H1 (cell line): ENCODE data around the gene CPXM2. TPM values are rescaled to one million over a fixed set of nuclear protein-coding genes. Genes with fewer than 3 reads are reported as not detected.

Experiments
- CTCF ChIA-PET: fragments of 300-600 bp; sonication (Branson Sonifier 250); formaldehyde crosslinking; loops from one replicate; lab custom pipeline; 2021; ENCODE audit not compliant: partially characterized antibody; lab: Charles Lee
- POLR2A ChIA-PET: fragments of 300-600 bp; sonication (Branson Sonifier 250); formaldehyde crosslinking; loops from one replicate; lab custom pipeline; 2021; ENCODE audit warnings: inconsistent platforms; ENCODE audit not compliant: partially characterized antibody; lab: Charles Lee
- DNase-seq, 2 experiments: peaks; one replicate each; pipeline versions ENCODE4 v3.0.0 to v3.0.0-alpha.2; 2010 to 2022; ENCODE audit warnings: low spot score in 2 of 2, low read depth in 1 of 2, mixed read lengths in 1 of 2
- FAIRE-seq: peaks from 2 replicates; lab custom pipeline; 2011; peaks lifted over from hg19 to GRCh38; lab: Jason Lieb, UNC
- H2AFZ ChIP-seq: 2 replicates; pipeline ENCODE4 v1.8.1; 2012; ENCODE audit warnings: low read length, inconsistent platforms
- H2AK5ac ChIP-seq: 2 replicates; pipeline ENCODE4 v1.6.1; 2013; ENCODE audit warnings: low read depth, low read length
- H2BK120ac ChIP-seq: replicated peaks from 2 replicates; pipeline ENCODE3; 2013; ENCODE audit warnings: low read depth, low read length, inconsistent platforms
- H2BK12ac ChIP-seq: 2 replicates; pipeline ENCODE4 v1.6.1; 2013; ENCODE audit warnings: low read depth, low read length
- H2BK15ac ChIP-seq: 2 replicates; pipeline ENCODE4 v1.6.1; 2013; ENCODE audit warnings: low read length
- H2BK20ac ChIP-seq: 2 replicates; pipeline ENCODE4 v1.6.1; 2013; ENCODE audit warnings: low read length
- H2BK5ac ChIP-seq: 2 replicates; pipeline ENCODE4 v1.6.1; 2013; ENCODE audit warnings: low read depth, low read length
- H3K14ac ChIP-seq: 2 replicates; pipeline ENCODE4 v1.6.1; 2013; ENCODE audit warnings: inconsistent platforms; ENCODE audit not compliant: insufficient read length
- H3K18ac ChIP-seq: 2 replicates; pipeline ENCODE4 v1.6.1; 2013; ENCODE audit warnings: low read length; ENCODE audit errors: extremely low read depth
- H3K23ac ChIP-seq: 2 replicates; pipeline ENCODE4 v1.6.1; 2013; ENCODE audit warnings: inconsistent platforms; ENCODE audit not compliant: insufficient read length
- H3K23me2 ChIP-seq: 2 replicates; pipeline ENCODE4 v1.6.1; 2013; ENCODE audit warnings: low read depth, low read length
- H3K27ac ChIP-seq: 2 replicates; pipeline ENCODE4 v1.6.1; 2011; ENCODE audit warnings: low read depth, low read length, inconsistent platforms
- H3K27me3 ChIP-seq, 4 experiments: replicated peaks in 1 of 4; 1 replicate in 1 of 4; 2 replicates in 3 of 4; pipeline versions ENCODE4 v1.6.1 to v1.8.1; 2011 to 2013; ENCODE audit warnings: low read length in 3 of 4, mild to moderate bottlenecking in 3 of 4, inconsistent platforms in 2 of 4, mixed read lengths in 2 of 4, moderate library complexity in 1 of 4; ENCODE audit not compliant: control insufficient read depth in 3 of 4, insufficient read depth in 3 of 4; ENCODE audit errors: extremely low read depth in 1 of 4
- H3K36me3 ChIP-seq, 4 experiments: 2 replicates each; pipeline versions ENCODE4 v1.6.1 to v1.8.1; 2011 to 2013; ENCODE audit warnings: mild to moderate bottlenecking in 4 of 4, low read length in 3 of 4, moderate library complexity in 2 of 4, control low read depth in 1 of 4, inconsistent platforms in 1 of 4; ENCODE audit not compliant: insufficient read depth in 4 of 4, control insufficient read depth in 2 of 4
- H3K4ac ChIP-seq: replicated peaks from 2 replicates; pipeline ENCODE3; 2013; ENCODE audit warnings: low read length, low read depth, mixed read lengths, inconsistent platforms; ENCODE audit not compliant: insufficient read length
- H3K4me1 ChIP-seq, 4 experiments: replicated peaks in 1 of 4; 1 replicate in 1 of 4; 2 replicates in 3 of 4; pipeline versions ENCODE4 v1.6.1 to v1.8.1; 2011 to 2013; ENCODE audit warnings: low read length in 3 of 4, inconsistent platforms in 2 of 4, mixed read lengths in 1 of 4; ENCODE audit not compliant: insufficient read depth in 4 of 4, control insufficient read depth in 3 of 4
- H3K4me2 ChIP-seq, 2 experiments: 2 replicates each; pipeline versions ENCODE4 v1.6.1 to v1.8.1; 2011 to 2013; ENCODE audit warnings: low read depth in 2 of 2, low read length in 2 of 2, control low read depth in 1 of 2, inconsistent platforms in 1 of 2, mild to moderate bottlenecking in 1 of 2; ENCODE audit not compliant: insufficient read depth in 1 of 2
- H3K4me3 ChIP-seq, 4 experiments: fragments of 200-600, 300-600 bp in 1 of 4; sonication (generic), shearing (Covaris generic), sonication (Bioruptor Twin) in 1 of 4; 2 replicates each; pipeline versions ENCODE4 v1.5.1 to v1.8.1; 2011 to 2016; ENCODE audit warnings: low read length in 4 of 4, low read depth in 3 of 4, control low read depth in 2 of 4, inconsistent platforms in 2 of 4, mild to moderate bottlenecking in 2 of 4, mixed read lengths in 1 of 4, moderate library complexity in 1 of 4; ENCODE audit not compliant: insufficient read depth in 2 of 4; ENCODE audit errors: extremely low read depth in 1 of 4
- H3K56ac ChIP-seq: replicated peaks from 2 replicates; pipeline ENCODE3; 2013; ENCODE audit warnings: low read depth, mild to moderate bottlenecking, mixed read lengths, low read length, inconsistent platforms; ENCODE audit not compliant: insufficient read length
- H3K79me1 ChIP-seq: 2 replicates; pipeline ENCODE4 v1.6.1; 2013; ENCODE audit warnings: low read depth, low read length, control low read depth
- H3K79me2 ChIP-seq, 2 experiments: 2 replicates each; pipeline versions ENCODE4 v1.6.1 to v1.8.1; 2012 to 2013; ENCODE audit warnings: low read length in 2 of 2, mild to moderate bottlenecking in 2 of 2, inconsistent platforms in 1 of 2; ENCODE audit not compliant: insufficient read depth in 2 of 2, control insufficient read depth in 1 of 2
- H3K9ac ChIP-seq, 4 experiments: replicated peaks in 1 of 4; 1 replicate in 1 of 4; 2 replicates in 3 of 4; pipeline versions ENCODE4 v1.6.1 to v1.8.1; 2011 to 2013; ENCODE audit warnings: low read depth in 3 of 4, low read length in 3 of 4, control low read depth in 2 of 4, mild to moderate bottlenecking in 2 of 4, moderate library complexity in 2 of 4, inconsistent platforms in 1 of 4; ENCODE audit errors: extremely low read depth in 1 of 4
- H3K9me3 ChIP-seq, 2 experiments: 2 replicates each; pipeline versions ENCODE4 v1.6.1 to v1.8.1; 2012 to 2013; ENCODE audit warnings: mild to moderate bottlenecking in 2 of 2, moderate library complexity in 2 of 2, control low read depth in 1 of 2, inconsistent platforms in 1 of 2, low read depth in 1 of 2, low read length in 1 of 2, mixed read lengths in 1 of 2; ENCODE audit not compliant: insufficient read depth in 2 of 2
- H4K20me1 ChIP-seq, 2 experiments: replicated peaks in 1 of 2; 2 replicates each; pipeline versions ENCODE3 to v1.8.1; 2011 to 2013; ENCODE audit warnings: inconsistent platforms in 2 of 2, low read length in 2 of 2, mild to moderate bottlenecking in 1 of 2; ENCODE audit not compliant: insufficient read depth in 2 of 2, control insufficient read depth in 1 of 2
- H4K5ac ChIP-seq: 2 replicates; pipeline ENCODE4 v1.6.1; 2013; ENCODE audit warnings: low read length, low read depth, mixed read lengths, inconsistent platforms; ENCODE audit not compliant: insufficient read length
- H4K8ac ChIP-seq: 2 replicates; pipeline ENCODE4 v1.8.0; 2013; ENCODE audit warnings: mild to moderate bottlenecking, moderate library complexity, low read length, inconsistent platforms; ENCODE audit not compliant: insufficient read depth; ENCODE audit errors: extremely low read depth
- H4K91ac ChIP-seq: replicated peaks from 2 replicates; pipeline ENCODE3; 2013; ENCODE audit warnings: low read length, mixed read lengths, inconsistent platforms; ENCODE audit not compliant: insufficient read length
- POLR2AphosphoS5 ChIP-seq: IDR thresholded peaks from 2 replicates; pipeline ENCODE4 v1.6.1; 2011; ENCODE audit warnings: low read depth, low read length
- RFX5 ChIP-seq: IDR thresholded peaks from 2 replicates; pipeline ENCODE4 v1.6.1; 2011; ENCODE audit warnings: low read depth, low read length, improper control_type of control experiment, borderline replicate concordance
- USF2 ChIP-seq: IDR thresholded peaks from 2 replicates; pipeline ENCODE4 v1.6.1; 2011; ENCODE audit warnings: low read length, improper control_type of control experiment
- WGBS, 2 experiments: shearing (Covaris generic) in 1 of 2; methylation state at CpG; one replicate each; pipeline versions ENCODE4 v1.1.6 to v1.1.7; 2013 to 2015; ENCODE audit warnings: low lambda C conversion rate in 2 of 2, mixed read lengths in 2 of 2, inconsistent platforms in 1 of 2, low coverage in 1 of 2, missing lambda C conversion rate in 1 of 2; ENCODE audit not compliant: insufficient replicate concordance in 2 of 2, insufficient coverage in 1 of 2, insufficient read length in 1 of 2; ENCODE audit errors: extremely low coverage in 1 of 2, missing lambda C conversion rate in 1 of 2; 5-methylcytosine and 5-hydroxymethylcytosine counted together
- polyA plus RNA-seq, 7 experiments: library from polyadenylated mRNA; depleted of rRNA in 3 of 7; stranded (reverse) in 5 of 7; unstranded in 2 of 7; fragments of >200 nt in 5 of 7; fragments of 200-250 nt in 2 of 7; gene quantifications; 1 replicate in 5 of 7; 2 replicates in 1 of 7; 4 replicates in 1 of 7; pipeline versions ENCODE4 v1.2.1 to v1.2.3, GENCODE V29; 2011 to 2013; ENCODE audit warnings: missing spikeins in 2 of 7, mixed read lengths in 2 of 7
- total RNA-seq: library from RNA; stranded (reverse); fragmentation: NEBNext Ultra II Directional; extraction: Animal tissue kit (Norgen Biotek cat#: 25700); gene quantifications from 2 replicates; pipeline ENCODE4 v1.2.1, GENCODE V29; 2021

The CPXM2 gene
- total and polyA plus RNA-seq, 2 of the 8 experiments (the other 6 are each of a cell fraction or from before 2014, with no cell fraction given): 2.4 to 2.9 TPM

DNA sequence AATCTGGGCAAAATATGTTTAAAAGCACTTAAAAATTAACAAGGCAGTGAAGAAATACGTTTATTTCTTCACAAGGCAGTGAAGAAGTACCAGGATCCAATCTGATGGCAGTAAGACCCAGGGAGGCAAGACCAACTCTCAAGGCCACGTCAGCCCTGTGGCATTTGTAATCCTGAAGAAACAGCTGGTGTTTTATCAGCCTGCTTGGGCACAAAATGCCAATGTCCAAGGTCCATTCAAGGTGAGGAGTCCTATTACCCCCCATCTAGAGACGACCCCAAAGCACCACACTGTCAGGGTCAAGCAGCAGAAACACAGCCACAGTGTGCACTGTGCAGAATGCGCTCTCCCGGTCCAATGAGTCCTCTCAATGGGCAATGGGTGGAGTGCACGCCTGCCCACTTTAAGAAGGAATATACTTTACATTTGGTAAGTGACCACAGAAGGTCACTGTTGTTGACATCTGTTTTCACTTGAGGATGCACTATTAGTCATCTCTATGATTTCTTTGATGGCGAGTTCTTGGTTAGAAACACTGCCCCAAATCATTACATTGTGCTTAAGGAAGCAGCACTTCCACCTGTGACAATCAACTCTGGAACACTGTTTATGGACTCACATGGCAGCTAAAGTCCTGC lies 12.8 kb downstream of the CPXM2 start:
- no peak for TF ChIP-seq POLR2AphosphoS5
- TF ChIP-seq USF2: no peak
- no peak for TF ChIP-seq RFX5
- H4K8ac ChIP-seq: no peak overlapping the region
- no peak overlapping the region for H3K18ac ChIP-seq
- H2BK20ac ChIP-seq: no peak overlapping the region
- H3K27ac ChIP-seq: no peak overlapping the region
- peaks cover 2% of the 10 kb centered on the region; the same call in 1 of the 2 replicates for H3K23me2 ChIP-seq
- no peak overlapping the region for H3K4me3 ChIP-seq
- H3K23ac ChIP-seq: no peak overlapping the region
- H3K9ac ChIP-seq: no peak overlapping the region
- FAIRE-seq: no peak
- no peak overlapping the region for H4K91ac ChIP-seq
- no peak overlapping the region for H3K4ac ChIP-seq
- no peaks in the 10 kb centered on the region for H3K79me1 ChIP-seq
- H4K5ac ChIP-seq: no peak overlapping the region
- no peak overlapping the region for H2AFZ ChIP-seq
- ChIA-PET POLR2A (interaction anchor here (0.6 kb wide), 1 partner anchor 14 kb away, joined by 3 read pairs; no protein-coding TSS in a partner anchor), CTCF (interaction anchor here (1.5 to 2.8 kb wide), 2 partner anchors 12 to 18 kb away, joined by 4 to 10 read pairs; no protein-coding TSS in a partner anchor)
- H2BK12ac ChIP-seq: no peak overlapping the region
- H3K56ac ChIP-seq: no peak overlapping the region
- no peak overlapping the region for H2BK15ac ChIP-seq
- no peak for DNase-seq
- no peak overlapping the region for H3K14ac ChIP-seq
- H3K4me2 ChIP-seq: no peak overlapping the region
- no peak overlapping the region for H2AK5ac ChIP-seq
- 85% methylated on average over 7 of the region's 7 CpGs; no CpG with 5 or more reads in 1 of the 2 experiments for WGBS, 2 experiments
- H3K9me3 ChIP-seq: peaks cover 4% of the 10 kb centered on the region in 2 experiments; a peak in 2 of 4 replicates
- H2BK120ac ChIP-seq: no peak overlapping the region
- no peaks in the 10 kb centered on the region for H3K27me3 ChIP-seq
- no peaks in the 10 kb centered on the region for H3K4me1 ChIP-seq
- no peaks in the 10 kb centered on the region for H4K20me1 ChIP-seq
- H2BK5ac ChIP-seq: no peak overlapping the region
- peaks cover 0 to 5% (median 0%) of the 10 kb centered on the region in 4 experiments; a peak in 2 of 8 replicates for H3K36me3 ChIP-seq
- no peaks in the 10 kb centered on the region for H3K79me2 ChIP-seq
